Amniotic epithelial cell (primary cell): ENCODE measurements around the gene SLC22A23.

ENCODE experiments used
- DNase-seq: peaks from one replicate; pipeline ENCODE4 v3.0.0-alpha.2; 2010; ENCODE audit warnings: low read depth

SLC22A23 gene

GRCh38 chr6:3316818-3317217 lies 140.0 kb downstream of the SLC22A23 start:
- no peak for DNase-seq

DNA sequence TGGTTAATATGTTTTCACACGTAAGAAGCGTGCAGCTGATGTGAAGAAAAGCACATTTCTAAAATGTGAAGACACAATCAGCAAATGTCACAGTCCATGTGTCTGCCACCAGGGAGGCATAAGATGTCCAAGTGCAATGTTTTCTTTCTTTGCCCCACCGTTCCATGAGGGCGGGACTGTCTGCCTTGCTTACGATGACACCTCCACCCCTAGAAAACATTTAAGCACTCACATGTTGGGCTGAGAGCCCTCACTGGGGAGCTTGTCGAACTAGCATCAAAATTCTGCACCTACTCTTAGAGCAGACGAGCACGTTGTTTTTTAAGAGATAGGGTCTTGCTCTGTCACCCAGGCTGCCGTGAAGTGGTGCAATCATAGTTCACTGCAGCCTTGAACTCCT lies 140.5 kb downstream of the SLC22A23 start:
- DNase-seq = no peak

DNA sequence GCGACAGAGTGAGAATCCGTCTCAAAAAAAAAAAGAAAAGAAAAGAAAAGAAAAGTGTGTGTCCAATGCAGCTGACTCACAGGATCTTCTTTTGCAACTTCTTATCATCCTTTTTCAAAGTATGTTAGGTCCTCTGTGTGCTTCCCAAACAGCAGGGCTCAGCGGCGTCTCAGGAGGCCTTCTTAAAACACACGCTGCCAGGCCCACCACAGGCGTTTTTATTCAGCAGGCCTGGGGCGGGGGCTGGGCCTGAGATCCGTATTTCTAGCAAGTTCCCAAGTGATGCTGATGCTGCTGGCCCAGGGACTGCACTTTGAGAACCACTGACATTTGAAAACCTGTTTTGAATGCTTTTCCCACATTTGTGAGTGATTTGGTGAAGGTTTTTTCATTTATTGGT lies 141.0 kb downstream of the SLC22A23 start:
- DNase-seq = peak; percentile 10

GRCh38 chr6:3314621-3315467 lies 142.0 kb downstream of the SLC22A23 start:
- no peak for DNase-seq

- no peak for DNase-seq
These were observed 142.7 kb downstream of the SLC22A23 start for GRCh38 chr6:3314176-3314575.

- no peak for DNase-seq
These were observed 144.1 kb downstream of the SLC22A23 start for GRCh38 chr6:3312604-3313231.

DNA sequence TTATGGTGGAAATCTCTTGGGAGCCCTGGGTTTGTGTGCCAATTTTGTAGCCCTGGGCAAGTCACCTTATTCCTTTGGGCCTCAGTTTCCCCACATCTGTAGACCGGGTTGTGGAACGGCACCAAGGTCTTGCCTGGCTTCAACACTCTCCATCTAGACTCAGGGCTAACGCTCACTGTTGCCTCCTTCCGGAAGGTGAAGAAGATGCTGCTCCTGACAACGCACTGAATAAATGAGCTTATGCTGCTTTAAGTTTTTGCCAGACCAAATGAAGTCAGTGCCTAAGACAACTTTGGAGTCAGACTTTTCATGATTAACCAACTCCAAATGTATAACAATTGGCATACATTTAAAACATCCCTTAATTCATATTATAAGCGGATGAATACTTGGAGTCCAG lies 145.0 kb downstream of the SLC22A23 start:
- DNase-seq = no peak

- no peak for DNase-seq
These were observed 146.1 kb downstream of the SLC22A23 start for GRCh38 chr6:3310703-3311102.

DNA sequence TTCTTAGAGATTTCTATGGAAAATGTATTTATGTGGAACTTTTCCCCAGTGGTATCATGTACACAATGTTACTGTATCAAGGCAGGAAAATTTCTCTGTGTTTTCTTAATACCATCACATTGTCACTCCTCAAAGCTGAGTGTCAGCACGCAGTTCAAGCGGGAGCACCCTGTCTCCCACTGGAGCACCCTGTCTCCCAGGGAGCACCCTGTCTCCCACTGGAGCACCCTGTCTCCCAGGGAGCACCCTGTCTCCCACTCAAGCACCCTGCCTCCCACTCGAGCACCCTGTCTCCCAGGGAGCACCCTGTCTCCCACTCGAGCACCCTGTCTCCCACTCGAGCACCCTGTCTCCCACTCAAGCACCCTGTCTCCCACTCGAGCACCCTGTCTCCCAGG lies 146.8 kb downstream of the SLC22A23 start:
- DNase-seq = no peak

DNA sequence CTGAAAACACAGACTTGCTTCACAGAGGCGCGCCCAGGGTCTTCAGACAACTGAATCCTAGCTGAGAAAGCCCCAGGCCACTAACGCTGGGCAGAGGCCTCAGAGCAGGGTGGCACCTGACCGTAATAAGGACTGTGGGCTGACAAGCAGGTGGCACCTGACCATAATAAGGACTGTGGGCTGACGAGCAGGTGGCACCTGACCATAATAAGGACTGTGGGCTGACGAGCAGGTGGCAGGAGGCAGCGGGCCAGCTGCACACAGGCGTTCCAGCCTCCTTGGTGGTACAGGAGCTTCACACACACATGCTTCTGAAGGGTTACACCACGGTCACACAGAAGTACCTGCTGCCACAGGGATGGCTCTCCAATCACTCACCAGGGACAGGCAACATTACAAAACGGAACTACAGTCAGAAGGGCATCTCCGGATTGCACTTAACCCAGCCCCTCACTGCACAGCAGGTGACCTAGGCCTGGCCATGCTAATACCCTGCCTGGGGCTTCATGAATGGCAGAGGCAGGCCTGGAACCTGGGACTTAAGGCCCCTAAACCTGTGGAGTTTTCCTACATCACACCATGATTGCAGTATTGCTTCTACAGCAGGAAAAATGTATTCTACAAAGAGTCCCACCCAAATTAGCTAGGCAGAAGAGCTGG lies 147.3 kb downstream of the SLC22A23 start:
- no peak for DNase-seq

GRCh38 chr6:3308106-3308505 lies 148.7 kb downstream of the SLC22A23 start:
- no peak for DNase-seq

GRCh38 chr6:3307436-3307835 lies 149.4 kb downstream of the SLC22A23 start:
- no peak for DNase-seq

DNA sequence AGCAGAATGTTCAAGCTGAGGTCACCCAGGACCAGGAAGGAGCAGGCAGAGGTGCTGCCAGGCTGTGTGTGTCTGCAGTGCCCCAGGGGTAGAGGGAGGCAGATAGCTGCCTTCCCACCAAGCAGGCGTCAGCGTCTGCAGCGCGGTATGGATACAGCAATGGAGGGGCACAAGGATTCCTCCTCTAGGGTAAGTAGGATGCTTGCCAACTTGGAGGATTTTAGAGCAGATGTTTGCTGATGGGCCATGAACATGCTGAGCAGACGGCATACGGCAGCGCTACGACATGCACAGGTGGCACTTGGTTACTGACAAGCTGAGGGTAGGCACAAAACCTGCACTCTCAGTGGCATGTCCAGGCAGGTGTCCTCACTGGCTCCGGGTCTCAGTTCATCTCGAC lies 150.0 kb downstream of the SLC22A23 start:
- no peak for DNase-seq

GRCh38 chr6:3305831-3306230 lies 151.0 kb downstream of the SLC22A23 start:
- no peak for DNase-seq

GRCh38 chr6:3305216-3305565 lies 151.7 kb downstream of the SLC22A23 start:
- DNase-seq = no peak

DNA sequence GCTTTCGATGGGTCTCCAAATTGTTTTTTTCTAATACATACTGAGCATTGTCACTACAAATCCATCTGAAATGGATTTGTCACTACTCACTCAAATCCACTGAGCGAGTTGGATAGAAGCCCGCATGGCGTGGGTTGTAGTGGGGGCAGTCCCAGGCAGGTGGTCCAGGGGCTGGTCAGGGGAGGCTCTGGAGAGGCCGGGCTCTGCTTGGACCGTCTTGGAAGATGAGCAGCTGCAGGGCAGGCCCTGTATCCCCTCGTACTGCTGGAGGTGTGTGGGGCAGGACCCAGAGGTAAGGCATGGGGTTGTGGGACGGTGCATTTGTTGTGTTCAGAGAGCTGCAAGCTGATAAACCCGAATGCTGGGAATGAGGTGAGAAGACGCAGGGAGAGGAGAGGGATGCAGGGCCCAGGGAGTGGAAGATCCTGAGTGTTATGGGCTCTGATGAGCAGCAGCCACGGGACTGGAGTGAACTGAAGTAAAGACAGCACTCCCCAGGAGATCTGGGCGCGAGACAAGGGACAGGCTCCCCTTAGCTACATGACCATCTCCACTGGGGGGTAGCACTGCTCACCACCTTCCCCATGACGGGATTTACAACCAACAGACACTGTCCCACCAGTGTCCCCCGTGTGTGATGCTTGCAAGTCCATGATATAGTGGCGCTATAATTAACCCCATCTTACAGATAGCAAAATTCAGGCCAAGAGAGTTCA lies 152.2 kb downstream of the SLC22A23 start:
- DNase-seq = no peak

GRCh38 chr6:3303795-3304411 lies 152.9 kb downstream of the SLC22A23 start:
- no peak for DNase-seq

DNA sequence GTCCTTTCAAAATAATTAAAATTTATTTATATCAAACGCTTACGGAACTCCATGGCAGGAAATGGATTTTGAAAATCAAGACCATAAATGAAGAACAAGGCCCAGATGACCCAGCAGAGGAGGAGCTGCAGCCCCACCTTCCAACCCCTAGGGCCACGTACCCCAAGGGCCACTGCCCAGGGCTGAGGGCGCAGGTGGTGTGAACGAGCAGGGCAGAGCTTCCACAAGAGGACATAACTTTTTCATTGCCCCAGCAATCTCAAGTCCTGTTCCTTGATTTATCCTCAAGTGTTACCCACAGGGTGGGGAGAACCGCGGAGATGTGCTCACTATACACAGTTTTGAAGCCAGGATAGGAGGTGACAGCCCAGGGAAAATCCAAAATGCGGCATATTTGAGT lies 155.3 kb downstream of the SLC22A23 start:
- no peak for DNase-seq

DNA sequence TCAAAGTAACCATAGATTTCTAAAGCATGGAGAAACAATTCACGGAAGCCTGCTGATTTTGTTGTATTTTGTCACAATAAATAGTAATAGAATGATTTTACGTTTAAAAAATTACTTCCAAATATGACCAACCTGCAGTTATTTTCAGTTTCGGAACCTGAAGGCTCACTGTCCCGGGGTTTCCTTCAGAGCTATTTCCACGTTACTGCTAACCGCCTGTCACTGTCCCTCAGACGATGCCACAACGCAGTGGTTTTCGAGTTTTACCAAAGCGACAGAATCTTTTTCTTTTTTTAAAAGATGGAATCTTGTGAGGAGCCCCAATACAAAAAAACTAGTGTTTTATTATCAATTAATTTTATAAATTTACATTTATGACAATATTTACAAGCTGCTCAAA lies 157.6 kb downstream of the SLC22A23 start:
- DNase-seq = no peak

DNA sequence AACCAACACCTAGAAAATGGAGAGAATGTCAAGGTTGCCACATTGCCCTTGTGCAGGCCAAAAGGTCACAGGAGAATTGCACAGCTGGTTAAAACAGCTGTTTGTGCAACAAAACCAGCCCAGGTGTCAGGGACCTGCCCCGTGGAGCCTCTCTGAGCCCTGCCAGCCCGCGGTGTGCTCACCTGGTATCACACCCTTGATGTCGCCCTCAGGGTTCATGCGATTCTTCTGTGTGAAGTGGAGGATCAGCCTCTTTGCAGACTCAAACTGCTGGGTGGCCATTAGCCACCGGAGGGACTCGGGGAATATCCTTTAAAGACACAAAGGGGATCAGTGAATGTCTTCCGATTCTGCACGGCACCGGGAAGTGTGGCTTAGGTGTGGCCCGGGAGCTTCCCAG lies 158.9 kb downstream of the SLC22A23 start:
- DNase-seq = no peak

DNA sequence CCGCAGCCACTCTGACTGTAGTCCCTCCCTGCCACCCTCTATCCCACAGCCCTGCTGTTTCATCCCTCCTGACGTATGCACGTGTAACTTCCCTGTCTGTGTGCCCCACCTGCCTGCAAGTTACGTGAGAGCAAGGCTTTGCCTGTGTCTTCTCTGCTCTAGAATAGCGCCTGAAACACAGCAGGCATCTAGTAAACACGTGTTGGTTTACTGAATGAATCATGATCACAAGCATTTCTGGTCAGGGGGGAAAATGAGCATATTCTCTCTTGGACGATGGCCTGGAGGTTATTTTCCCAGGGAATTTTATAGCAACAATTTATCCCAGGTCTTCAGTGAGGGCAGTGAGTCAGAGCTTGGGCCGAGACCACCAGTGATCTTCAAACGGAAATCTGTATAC lies 159.8 kb downstream of the SLC22A23 start:
- peak; percentile 20 for DNase-seq

GRCh38 chr6:3296537-3296936 lies 160.3 kb downstream of the SLC22A23 start:
- DNase-seq = no peak
